PC-9 (cell line): ENCODE results near the gene DLGAP4.

Experiments used
- EZH2 ChIP-seq: fragments of 200-600 bp; sonication (generic); IDR thresholded peaks from 2 replicates; pipeline ENCODE4 v1.8.0; 2017; ENCODE audit warnings: antibody characterized with exemption, low read depth
- TF ChIP-seq, protein P1 (sequence below): fragments of 200-600 bp; sonication (generic); conservative IDR thresholded peaks from 2 replicates; pipeline ENCODE4 v1.6.1; 2017; ENCODE audit warnings: mixed run types, antibody characterized with exemption, mild to moderate bottlenecking, moderate library complexity

DNA sequence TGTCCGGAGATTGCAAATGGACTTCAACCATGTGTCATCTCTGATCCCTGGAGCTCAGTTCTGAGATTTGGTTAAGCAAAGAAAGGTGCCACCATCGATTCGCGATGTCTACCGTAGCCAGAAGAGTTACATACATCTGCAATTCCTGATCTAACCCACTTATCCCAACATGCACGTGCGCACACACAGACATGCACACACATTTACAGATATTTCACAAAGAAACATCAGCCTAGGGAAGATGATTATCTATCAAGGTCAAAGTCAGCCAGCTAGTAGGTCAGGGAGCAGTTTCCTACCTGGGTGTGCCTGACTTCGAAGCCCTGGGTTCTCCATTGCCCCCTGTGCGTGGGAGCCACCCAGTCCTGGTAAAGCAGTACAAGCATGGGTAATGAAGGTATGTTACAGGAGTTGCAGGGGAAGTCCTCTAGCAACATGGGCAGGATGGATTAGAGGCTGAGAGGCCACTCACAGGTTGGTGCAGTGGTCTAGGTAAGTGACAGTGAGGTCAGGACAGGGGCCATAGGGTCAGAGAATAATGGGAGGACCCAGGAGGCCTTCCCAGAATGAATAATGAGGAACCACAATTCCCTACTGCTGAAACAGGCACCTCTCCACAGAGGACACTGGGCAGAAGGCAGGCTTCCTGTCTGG, 150.0 kb downstream of the DLGAP4 start:
- TF ChIP-seq, protein P1, sequence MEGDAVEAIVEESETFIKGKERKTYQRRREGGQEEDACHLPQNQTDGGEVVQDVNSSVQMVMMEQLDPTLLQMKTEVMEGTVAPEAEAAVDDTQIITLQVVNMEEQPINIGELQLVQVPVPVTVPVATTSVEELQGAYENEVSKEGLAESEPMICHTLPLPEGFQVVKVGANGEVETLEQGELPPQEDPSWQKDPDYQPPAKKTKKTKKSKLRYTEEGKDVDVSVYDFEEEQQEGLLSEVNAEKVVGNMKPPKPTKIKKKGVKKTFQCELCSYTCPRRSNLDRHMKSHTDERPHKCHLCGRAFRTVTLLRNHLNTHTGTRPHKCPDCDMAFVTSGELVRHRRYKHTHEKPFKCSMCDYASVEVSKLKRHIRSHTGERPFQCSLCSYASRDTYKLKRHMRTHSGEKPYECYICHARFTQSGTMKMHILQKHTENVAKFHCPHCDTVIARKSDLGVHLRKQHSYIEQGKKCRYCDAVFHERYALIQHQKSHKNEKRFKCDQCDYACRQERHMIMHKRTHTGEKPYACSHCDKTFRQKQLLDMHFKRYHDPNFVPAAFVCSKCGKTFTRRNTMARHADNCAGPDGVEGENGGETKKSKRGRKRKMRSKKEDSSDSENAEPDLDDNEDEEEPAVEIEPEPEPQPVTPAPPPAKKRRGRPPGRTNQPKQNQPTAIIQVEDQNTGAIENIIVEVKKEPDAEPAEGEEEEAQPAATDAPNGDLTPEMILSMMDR, result no peak
- TF ChIP-seq EZH2, result no peak
